ENCODE data around the gene ENPP4.
A peak's percentile ranks its signal among the peaks of the same experiment; 100 is the strongest.
"Not testable (repeated sequence)": the region's sequence is repeated elsewhere in the genome, so short reads cannot be mapped to it uniquely, and the experiment has no call there.

The ENPP4 gene

GRCh38 chr6:46129629-46130511, at the start of gene ENPP4:
ENPP4 (plus strand) TSS chr6:46129989; CDS start chr6:46139584, 9,595 bp downstream.
- FAIRE-seq (peak; percentile 99), DNase-seq (ENCODE audit: extremely low spot score, insufficient read length, low read depth) (peak; percentile 89)

- no peak for DNase-seq (ENCODE audit: extremely low spot score, insufficient read length, low read depth)
- no peak for FAIRE-seq
Measured at GRCh38 chr6:46080111-46080510, 49.7 kb upstream of the ENPP4 start.

GRCh38 chr6:46085688-46086087, 44.1 kb upstream of the ENPP4 start:
- FAIRE-seq; DNase-seq (ENCODE audit: extremely low spot score, insufficient read length, low read depth): not testable (repeated sequence)

GRCh38 chr6:46090115-46091079, 39.4 kb upstream of the ENPP4 start:
- DNase-seq (ENCODE audit: extremely low spot score, insufficient read length, low read depth) (peak; percentile 20), FAIRE-seq (peak; percentile 84)

GRCh38 chr6:46091080-46091478, 38.7 kb upstream of the ENPP4 start:
- DNase-seq (ENCODE audit: extremely low spot score, insufficient read length, low read depth) (no peak), FAIRE-seq (no peak)

GRCh38 chr6:46095251-46095650, 34.5 kb upstream of the ENPP4 start:
- FAIRE-seq (no peak), DNase-seq (ENCODE audit: extremely low spot score, insufficient read length, low read depth) (no peak)

GRCh38 chr6:46097366-46097765, 32.4 kb upstream of the ENPP4 start:
- DNase-seq (ENCODE audit: extremely low spot score, insufficient read length, low read depth): no peak
- FAIRE-seq: no peak

- DNase-seq (ENCODE audit: extremely low spot score, insufficient read length, low read depth) (no peak), FAIRE-seq (no peak)
Measured at GRCh38 chr6:46098678-46099077, 31.1 kb upstream of the ENPP4 start.

GRCh38 chr6:46099952-46100351, 29.8 kb upstream of the ENPP4 start:
- no peak for DNase-seq (ENCODE audit: extremely low spot score, insufficient read length, low read depth)
- FAIRE-seq: no peak

- FAIRE-seq (no peak), DNase-seq (ENCODE audit: extremely low spot score, insufficient read length, low read depth) (no peak)
Measured at GRCh38 chr6:46102123-46102522, 27.7 kb upstream of the ENPP4 start.

GRCh38 chr6:46103441-46104115, 26.2 kb upstream of the ENPP4 start:
- FAIRE-seq (no peak), DNase-seq (ENCODE audit: extremely low spot score, insufficient read length, low read depth) (no peak)

- no peak for FAIRE-seq
Measured at GRCh38 chr6:46104209-46104608, 25.6 kb upstream of the ENPP4 start.

GRCh38 chr6:46105568-46105967, 24.2 kb upstream of the ENPP4 start:
- FAIRE-seq (no peak), DNase-seq (ENCODE audit: extremely low spot score, insufficient read length, low read depth) (no peak)

More at GRCh38 chr6:46104209-46104608, 25.6 kb upstream of the ENPP4 start:
- no peak for DNase-seq (ENCODE audit: extremely low spot score, insufficient read length, low read depth)

GRCh38 chr6:46113370-46113769, 16.4 kb upstream of the ENPP4 start:
- FAIRE-seq (no peak), DNase-seq (ENCODE audit: extremely low spot score, insufficient read length, low read depth) (no peak)

- DNase-seq (ENCODE audit: extremely low spot score, insufficient read length, low read depth) (no peak), FAIRE-seq (no peak)
Measured at GRCh38 chr6:46115634-46116033, 14.2 kb upstream of the ENPP4 start.

- FAIRE-seq: peak; percentile 36
- no peak for DNase-seq (ENCODE audit: extremely low spot score, insufficient read length, low read depth)
Measured at GRCh38 chr6:46116289-46116688, 13.5 kb upstream of the ENPP4 start.

GRCh38 chr6:46118157-46118556, 11.6 kb upstream of the ENPP4 start:
- no peak for FAIRE-seq
- DNase-seq (ENCODE audit: extremely low spot score, insufficient read length, low read depth): no peak

- FAIRE-seq: no peak
- no peak for DNase-seq (ENCODE audit: extremely low spot score, insufficient read length, low read depth)
Measured at GRCh38 chr6:46118836-46119235, 11.0 kb upstream of the ENPP4 start.

GRCh38 chr6:46119679-46120078, 10.1 kb upstream of the ENPP4 start:
- not testable (repeated sequence) for FAIRE-seq; DNase-seq (ENCODE audit: extremely low spot score, insufficient read length, low read depth)

GRCh38 chr6:46128476-46128875, 1.3 kb upstream of the ENPP4 start:
- no peak for DNase-seq (ENCODE audit: extremely low spot score, insufficient read length, low read depth)
- FAIRE-seq: peak; percentile 52

All from GM18507 (cell line).